Stimulated activated naive B cell treated with anti-CD40 and anti-IgM and Interleukin-4, amounts not matched to agents 10 μg/mL and 1 μg/mL and 100 μg/mL, for 72 hours (primary cell): Measurements from ENCODE around the gene KNDC1.
"Not testable (repeated sequence)": the region's sequence is repeated elsewhere in the genome, so short reads cannot be mapped to it uniquely, and the experiment has no call there.

ENCODE experiments used
- ATAC-seq, 2 donors: fragments of 150-1000 bp; cut with Tn5 transposase; replicated peaks; 2 replicates each; pipeline ENCODE4 v1.10.0; 2021; ENCODE audit warnings: moderate library complexity in 1 of 2
- DNase-seq: peaks from one replicate; pipeline ENCODE4 v3.0.0; 2021
- H3K27ac Mint-ChIP-seq: one replicate; pipeline ENCODE4 v1.8.0; 2022; ENCODE audit warnings: mild to moderate bottlenecking, mixed read lengths
- H3K27me3 Mint-ChIP-seq, 2 donors: one replicate each; pipeline ENCODE4 v1.8.0; 2022; ENCODE audit warnings: mixed read lengths in 2 of 2
- H3K36me3 Mint-ChIP-seq, 2 donors: one replicate each; pipeline ENCODE4 v1.8.0; 2022; ENCODE audit warnings: mixed read lengths in 2 of 2, mild to moderate bottlenecking in 1 of 2
- H3K4me1 Mint-ChIP-seq, 2 donors: one replicate each; pipeline ENCODE4 v1.8.0; 2022; ENCODE audit warnings: mixed read lengths in 2 of 2, mild to moderate bottlenecking in 1 of 2
- H3K4me3 Mint-ChIP-seq, 2 donors: one replicate each; pipeline ENCODE4 v1.8.0; 2022; ENCODE audit warnings: mild to moderate bottlenecking in 2 of 2, mixed read lengths in 2 of 2, moderate library complexity in 1 of 2
- H3K9me3 Mint-ChIP-seq, 2 donors: one replicate each; pipeline ENCODE4 v1.8.0; 2022; ENCODE audit warnings: mixed read lengths in 2 of 2, mild to moderate bottlenecking in 1 of 2

The KNDC1 gene, protein sequence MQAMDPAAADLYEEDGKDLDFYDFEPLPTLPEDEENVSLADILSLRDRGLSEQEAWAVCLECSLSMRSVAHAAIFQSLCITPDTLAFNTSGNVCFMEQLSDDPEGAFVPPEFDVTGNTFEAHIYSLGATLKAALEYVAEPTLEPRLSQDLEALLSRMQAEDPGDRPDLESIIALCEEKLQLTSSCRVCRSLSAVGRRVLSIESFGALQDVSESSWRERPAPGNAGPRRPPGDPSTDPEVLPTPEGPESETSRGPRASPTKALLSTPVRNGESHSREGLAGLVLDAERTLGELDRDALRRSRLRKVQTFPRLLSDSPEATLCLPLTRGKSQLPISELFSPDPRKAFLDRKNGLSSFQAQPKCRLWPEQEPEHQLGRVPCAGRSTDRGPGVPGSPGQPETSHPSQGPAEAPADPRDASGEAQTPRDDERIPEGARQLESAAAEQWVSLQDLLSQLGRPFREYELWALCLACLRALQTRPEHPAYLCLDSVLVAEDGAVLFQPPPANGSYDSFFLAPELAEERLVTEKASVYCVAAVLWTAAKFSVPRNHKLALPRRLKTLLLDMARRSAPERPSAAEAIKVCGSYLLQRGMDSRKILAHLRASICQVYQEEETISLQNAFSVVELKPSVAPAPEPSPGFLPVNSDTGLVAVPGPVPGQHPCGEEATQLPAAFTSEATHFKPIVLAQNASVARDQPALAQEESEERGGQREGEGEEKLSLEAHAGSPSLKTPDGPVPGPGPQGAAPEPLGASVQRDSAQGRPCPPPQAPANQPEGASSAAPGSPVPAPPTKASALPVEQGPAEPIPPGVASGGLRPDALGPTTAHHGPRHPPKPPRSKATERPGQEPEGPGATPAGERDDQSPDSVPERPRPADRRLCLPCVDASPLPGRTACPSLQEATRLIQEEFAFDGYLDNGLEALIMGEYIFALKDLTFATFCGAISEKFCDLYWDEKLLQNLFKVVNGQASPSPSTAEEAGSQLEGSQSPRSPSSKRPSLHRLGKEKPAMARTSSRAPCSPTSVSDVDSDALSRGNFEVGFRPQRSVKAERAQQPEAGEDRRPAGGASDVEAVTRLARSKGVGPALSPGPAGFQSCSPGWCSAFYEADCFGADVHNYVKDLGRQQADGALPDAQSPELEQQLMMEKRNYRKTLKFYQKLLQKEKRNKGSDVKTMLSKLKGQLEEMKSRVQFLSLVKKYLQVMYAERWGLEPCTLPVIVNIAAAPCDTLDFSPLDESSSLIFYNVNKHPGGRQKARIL (N-terminal part only)

GRCh38 chr10:133159950-133160825 is at the start of gene KNDC1:
KNDC1 (plus strand) TSS chr10:133160219; CDS start chr10:133160468, 249 bp downstream.
- peaks cover 0 to 2% of the 10 kb centered on the region in 2 donors for H3K9me3 Mint-ChIP-seq
- H3K27me3 Mint-ChIP-seq = peaks cover 21 to 58% of the 10 kb centered on the region in 2 donors
- DNase-seq (no peak), ATAC-seq (peak; percentile 62 to 70)
- peak within 1 kb of the TSS; percentile 25 to 41 for H3K4me3 Mint-ChIP-seq
- H3K27ac Mint-ChIP-seq = no peak within 1 kb of the TSS
- no peaks in the 10 kb centered on the region for H3K36me3 Mint-ChIP-seq
- H3K4me1 Mint-ChIP-seq = peaks cover 2 to 6% of the 10 kb centered on the region in 2 donors

GRCh38 chr10:133110609-133111275 is 49.3 kb upstream of the KNDC1 start:
- Mint-ChIP-seq H3K9me3 (peaks cover 26 to 35% of the 10 kb centered on the region in 2 donors), H3K36me3 (peaks cover 4 to 8% of the 10 kb centered on the region in 2 donors), H3K4me1 (no peaks in the 10 kb centered on the region), H3K27me3 (peaks cover 6 to 16% of the 10 kb centered on the region in 2 donors), H3K27ac (no peak overlapping the region), H3K4me3 (no peak overlapping the region)
- ATAC-seq (no peak), DNase-seq (no peak)

DNA sequence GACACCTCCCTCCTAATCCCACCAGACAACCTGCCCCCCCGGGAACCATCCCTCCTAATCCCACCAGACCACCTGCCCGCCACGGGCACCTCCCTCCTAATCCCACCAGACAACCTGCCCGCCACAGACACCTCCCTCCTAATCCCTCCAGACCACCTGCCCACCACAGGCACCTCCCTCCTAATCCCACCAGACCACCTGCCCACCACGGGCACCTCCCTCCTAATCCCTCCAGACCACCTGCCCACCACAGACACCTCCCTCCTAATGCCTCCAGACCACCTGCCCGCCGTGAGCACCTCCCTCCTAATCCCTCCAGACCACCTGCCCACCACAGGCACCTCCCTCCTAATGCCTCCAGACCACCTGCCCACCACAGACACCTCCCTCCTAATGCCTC is 48.4 kb upstream of the KNDC1 start:
- Mint-ChIP-seq H3K27me3 (peaks cover 6 to 16% of the 10 kb centered on the region in 2 donors), H3K9me3 (peaks cover 26 to 33% of the 10 kb centered on the region in 2 donors)
- not testable (repeated sequence) for H3K4me1 Mint-ChIP-seq, H3K27ac Mint-ChIP-seq, H3K4me3 Mint-ChIP-seq, DNase-seq, H3K36me3 Mint-ChIP-seq, ATAC-seq

- peaks cover 9 to 16% of the 10 kb centered on the region in 2 donors for H3K27me3 Mint-ChIP-seq
- no peaks in the 10 kb centered on the region for H3K4me1 Mint-ChIP-seq
- H3K9me3 Mint-ChIP-seq = peaks cover 15 to 25% of the 10 kb centered on the region in 2 donors
- ATAC-seq = no peak
- no peak overlapping the region for H3K27ac Mint-ChIP-seq
- peaks cover 4 to 6% of the 10 kb centered on the region in 2 donors for H3K36me3 Mint-ChIP-seq
- no peak overlapping the region for H3K4me3 Mint-ChIP-seq
- DNase-seq = no peak
Measured at GRCh38 chr10:133113146-133113830, 46.7 kb upstream of the KNDC1 start.

GRCh38 chr10:133113847-133114246 is 46.2 kb upstream of the KNDC1 start:
- Mint-ChIP-seq H3K9me3 (peaks cover 17 to 27% of the 10 kb centered on the region in 2 donors), H3K4me1 (no peaks in the 10 kb centered on the region), H3K27me3 (peaks cover 9 to 19% of the 10 kb centered on the region in 2 donors), H3K4me3 (no peak overlapping the region), H3K27ac (no peak overlapping the region), H3K36me3 (peaks cover 5 to 6% of the 10 kb centered on the region in 2 donors)
- no peak for DNase-seq
- no peak for ATAC-seq

DNA sequence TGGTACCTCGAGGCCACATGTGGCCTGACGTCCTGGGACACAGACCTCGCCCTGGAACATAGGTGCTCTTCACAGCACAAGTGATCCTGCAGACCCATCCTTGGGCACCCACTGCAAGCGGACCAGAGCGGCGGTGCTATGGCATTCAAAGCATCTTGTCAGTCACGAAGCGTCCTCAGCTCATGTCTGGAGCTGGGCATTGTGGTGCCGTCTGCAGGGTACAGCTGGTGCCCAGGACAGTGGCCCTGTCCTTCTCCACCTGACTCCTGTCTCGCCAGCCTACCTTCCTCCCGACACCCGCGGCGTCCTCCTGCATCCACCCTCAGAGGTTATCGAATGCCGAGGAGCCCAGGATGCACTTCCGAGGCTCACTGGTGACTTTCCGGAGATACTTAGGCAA is 45.8 kb upstream of the KNDC1 start:
- H3K27me3 Mint-ChIP-seq = peaks cover 9 to 20% of the 10 kb centered on the region in 2 donors
- H3K27ac Mint-ChIP-seq = no peak overlapping the region
- DNase-seq = no peak
- no peak overlapping the region for H3K4me3 Mint-ChIP-seq
- H3K4me1 Mint-ChIP-seq = no peaks in the 10 kb centered on the region
- ATAC-seq = no peak
- H3K36me3 Mint-ChIP-seq = peaks cover 4 to 7% of the 10 kb centered on the region in 2 donors
- peaks cover 15 to 28% of the 10 kb centered on the region in 2 donors for H3K9me3 Mint-ChIP-seq

- Mint-ChIP-seq H3K4me3 (no peak overlapping the region), H3K4me1 (no peaks in the 10 kb centered on the region), H3K27ac (no peak overlapping the region), H3K27me3 (peaks cover 9 to 14% of the 10 kb centered on the region in 2 donors), H3K9me3 (peaks cover 12 to 27% of the 10 kb centered on the region in 2 donors), H3K36me3 (peaks cover 1 to 4% of the 10 kb centered on the region in 2 donors)
- DNase-seq (no peak), ATAC-seq (no peak)
Measured at GRCh38 chr10:133114726-133115452, 45.1 kb upstream of the KNDC1 start.

GRCh38 chr10:133115453-133115842 is 44.6 kb upstream of the KNDC1 start:
- H3K4me1 Mint-ChIP-seq = no peaks in the 10 kb centered on the region
- peaks cover 1 to 4% of the 10 kb centered on the region in 2 donors for H3K36me3 Mint-ChIP-seq
- H3K27ac Mint-ChIP-seq = no peak overlapping the region
- H3K27me3 Mint-ChIP-seq = peaks cover 9 to 14% of the 10 kb centered on the region in 2 donors
- ATAC-seq (no peak), DNase-seq (no peak)
- no peak overlapping the region for H3K4me3 Mint-ChIP-seq
- H3K9me3 Mint-ChIP-seq = peaks cover 12 to 27% of the 10 kb centered on the region in 2 donors

DNA sequence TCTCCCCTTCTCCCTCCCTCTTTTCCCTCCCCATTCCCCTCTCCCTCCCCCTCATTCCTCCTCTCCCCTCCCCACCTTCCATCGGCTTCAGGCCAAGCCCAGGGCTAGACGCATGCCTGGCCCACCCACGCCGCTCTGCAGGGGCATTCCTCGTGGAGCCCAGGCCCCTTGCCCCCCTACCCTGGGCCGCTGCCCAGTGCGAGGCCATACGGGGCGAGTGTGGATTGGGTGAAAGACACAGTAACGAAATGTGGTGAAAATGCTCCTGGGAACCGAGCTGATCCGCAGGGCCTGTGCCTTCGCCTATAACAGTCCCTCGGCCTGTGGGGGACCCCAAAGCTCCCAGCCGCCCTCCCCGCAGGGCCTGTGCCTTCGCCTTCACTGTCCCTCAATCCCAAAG is 44.0 kb upstream of the KNDC1 start:
- DNase-seq = no peak
- H3K27ac Mint-ChIP-seq = no peak overlapping the region
- peaks cover 9 to 14% of the 10 kb centered on the region in 2 donors for H3K27me3 Mint-ChIP-seq
- ATAC-seq = no peak
- H3K36me3 Mint-ChIP-seq = peaks cover 1 to 4% of the 10 kb centered on the region in 2 donors
- no peaks in the 10 kb centered on the region for H3K4me1 Mint-ChIP-seq
- H3K9me3 Mint-ChIP-seq = peaks cover 12 to 27% of the 10 kb centered on the region in 2 donors
- no peak overlapping the region for H3K4me3 Mint-ChIP-seq

DNA sequence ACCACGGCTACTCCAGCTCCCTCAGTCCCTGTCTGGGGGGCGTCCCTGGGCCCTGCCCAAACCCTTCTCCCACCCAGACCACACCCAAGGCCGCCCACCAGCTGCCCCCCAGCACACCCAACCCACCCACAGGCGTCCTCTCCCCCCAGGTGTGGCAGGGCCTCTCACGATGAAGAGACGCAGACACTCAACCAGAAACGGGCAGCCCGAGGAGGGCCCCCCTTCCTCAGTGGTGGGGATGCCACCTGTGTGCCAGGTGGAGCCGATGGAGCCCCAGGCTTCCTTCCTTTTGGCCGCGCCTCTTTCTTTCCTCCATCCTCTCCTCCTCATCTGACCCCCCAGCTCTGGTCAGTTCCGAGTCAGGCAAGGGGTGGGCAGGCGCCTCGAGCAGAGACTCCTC is 43.6 kb upstream of the KNDC1 start:
- Mint-ChIP-seq H3K27me3 (peaks cover 9 to 13% of the 10 kb centered on the region in 2 donors), H3K4me1 (no peaks in the 10 kb centered on the region), H3K4me3 (no peak overlapping the region), H3K9me3 (peaks cover 12 to 27% of the 10 kb centered on the region in 2 donors), H3K36me3 (peaks cover 1 to 4% of the 10 kb centered on the region in 2 donors), H3K27ac (no peak overlapping the region)
- DNase-seq = no peak
- ATAC-seq = no peak

GRCh38 chr10:133117036-133117687 is 42.9 kb upstream of the KNDC1 start:
- ATAC-seq (no peak), DNase-seq (no peak)
- H3K36me3 Mint-ChIP-seq = peaks cover 1 to 4% of the 10 kb centered on the region in 2 donors
- H3K9me3 Mint-ChIP-seq = peaks cover 12 to 23% of the 10 kb centered on the region in 2 donors
- peaks cover 4 to 6% of the 10 kb centered on the region in 2 donors for H3K27me3 Mint-ChIP-seq
- H3K4me1 Mint-ChIP-seq = no peaks in the 10 kb centered on the region
- no peak overlapping the region for H3K27ac Mint-ChIP-seq
- H3K4me3 Mint-ChIP-seq = no peak overlapping the region
